OCI-LY7 (cell line): Measurements from ENCODE around the gene COL16A1.

Experiments used
- EZH2phosphoT487 ChIP-seq: fragments of 200-600 bp; sonication (generic); IDR thresholded peaks from 2 replicates; pipeline ENCODE4 v1.6.1; 2018; ENCODE audit warnings: low read depth, borderline replicate concordance, mild to moderate bottlenecking, mixed run types, antibody characterized with exemption, low read length, moderate library complexity, mixed read lengths
- TF ChIP-seq, protein P1 (sequence below): fragments of 200-600 bp; sonication (generic); conservative IDR thresholded peaks from 2 replicates; pipeline ENCODE4 v1.5.1; 2014; ENCODE audit warnings: mild to moderate bottlenecking, antibody characterized with exemption, low read length, moderate library complexity, mixed read lengths

GRCh38 chr1:31653717-31654473 is 49.9 kb downstream of the COL16A1 start:
- TF ChIP-seq, protein P1, sequence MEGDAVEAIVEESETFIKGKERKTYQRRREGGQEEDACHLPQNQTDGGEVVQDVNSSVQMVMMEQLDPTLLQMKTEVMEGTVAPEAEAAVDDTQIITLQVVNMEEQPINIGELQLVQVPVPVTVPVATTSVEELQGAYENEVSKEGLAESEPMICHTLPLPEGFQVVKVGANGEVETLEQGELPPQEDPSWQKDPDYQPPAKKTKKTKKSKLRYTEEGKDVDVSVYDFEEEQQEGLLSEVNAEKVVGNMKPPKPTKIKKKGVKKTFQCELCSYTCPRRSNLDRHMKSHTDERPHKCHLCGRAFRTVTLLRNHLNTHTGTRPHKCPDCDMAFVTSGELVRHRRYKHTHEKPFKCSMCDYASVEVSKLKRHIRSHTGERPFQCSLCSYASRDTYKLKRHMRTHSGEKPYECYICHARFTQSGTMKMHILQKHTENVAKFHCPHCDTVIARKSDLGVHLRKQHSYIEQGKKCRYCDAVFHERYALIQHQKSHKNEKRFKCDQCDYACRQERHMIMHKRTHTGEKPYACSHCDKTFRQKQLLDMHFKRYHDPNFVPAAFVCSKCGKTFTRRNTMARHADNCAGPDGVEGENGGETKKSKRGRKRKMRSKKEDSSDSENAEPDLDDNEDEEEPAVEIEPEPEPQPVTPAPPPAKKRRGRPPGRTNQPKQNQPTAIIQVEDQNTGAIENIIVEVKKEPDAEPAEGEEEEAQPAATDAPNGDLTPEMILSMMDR = no peak
- no peak for TF ChIP-seq EZH2phosphoT487
